GM18511 (cell line): ENCODE results near the gene SYNPR.
A peak's percentile ranks its signal among the peaks of the same experiment; 100 is the strongest.

Experiments
- ATAC-seq: cut with Tn5 transposase; IDR thresholded peaks from one replicate; pipeline ENCODE4 v1.9.1; 2021; ENCODE audit warnings: mild to moderate bottlenecking, moderate library complexity; ENCODE audit not compliant: unreplicated experiment

Gene SYNPR

DNA sequence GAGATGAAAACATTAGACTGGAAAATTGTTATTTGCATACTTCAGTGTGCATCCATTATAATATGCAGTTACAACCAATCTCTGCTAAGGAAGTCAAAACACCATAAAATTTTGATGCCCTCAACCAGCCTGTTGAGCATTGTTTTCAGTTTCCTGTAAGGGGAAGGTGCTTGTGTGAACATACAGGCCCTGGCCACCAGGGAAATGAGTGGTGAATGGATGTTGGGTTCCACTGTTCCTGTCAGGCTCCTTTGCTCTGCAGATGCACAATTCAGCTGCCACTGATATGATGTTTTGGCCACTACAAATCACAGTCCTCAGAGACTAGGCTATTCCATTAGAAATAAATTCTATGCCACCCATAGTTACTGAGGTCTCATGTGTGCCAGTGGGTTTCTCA, 184.6 kb downstream of the SYNPR start:
- ATAC-seq = no peak

GRCh38 chr3:63467392-63467791, 189.3 kb downstream of the SYNPR start:
- no peak for ATAC-seq

DNA sequence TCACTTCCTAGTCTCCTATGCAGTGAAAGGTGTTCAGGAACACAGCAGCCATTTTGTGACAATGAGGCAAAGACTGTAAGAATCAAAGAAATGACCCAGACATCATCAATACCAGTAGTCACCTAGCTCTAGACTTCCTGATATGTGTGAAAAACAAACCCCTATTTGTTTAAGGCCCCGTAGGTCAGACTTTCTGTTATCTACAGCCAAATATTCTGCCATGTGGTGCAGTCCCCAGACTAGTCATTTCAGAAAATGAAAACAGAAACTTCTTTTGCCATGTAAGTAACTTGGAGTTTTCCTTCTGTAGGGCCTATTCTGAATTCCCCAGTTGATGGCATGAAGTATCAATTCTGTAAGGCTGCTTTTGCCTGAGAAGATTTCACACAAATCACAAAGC, 192.6 kb downstream of the SYNPR start:
- peak; percentile 86 for ATAC-seq

GRCh38 chr3:63471781-63472180, 193.7 kb downstream of the SYNPR start:
- no peak for ATAC-seq

- no peak for ATAC-seq
Measured at GRCh38 chr3:63473641-63474166, 195.6 kb downstream of the SYNPR start.

DNA sequence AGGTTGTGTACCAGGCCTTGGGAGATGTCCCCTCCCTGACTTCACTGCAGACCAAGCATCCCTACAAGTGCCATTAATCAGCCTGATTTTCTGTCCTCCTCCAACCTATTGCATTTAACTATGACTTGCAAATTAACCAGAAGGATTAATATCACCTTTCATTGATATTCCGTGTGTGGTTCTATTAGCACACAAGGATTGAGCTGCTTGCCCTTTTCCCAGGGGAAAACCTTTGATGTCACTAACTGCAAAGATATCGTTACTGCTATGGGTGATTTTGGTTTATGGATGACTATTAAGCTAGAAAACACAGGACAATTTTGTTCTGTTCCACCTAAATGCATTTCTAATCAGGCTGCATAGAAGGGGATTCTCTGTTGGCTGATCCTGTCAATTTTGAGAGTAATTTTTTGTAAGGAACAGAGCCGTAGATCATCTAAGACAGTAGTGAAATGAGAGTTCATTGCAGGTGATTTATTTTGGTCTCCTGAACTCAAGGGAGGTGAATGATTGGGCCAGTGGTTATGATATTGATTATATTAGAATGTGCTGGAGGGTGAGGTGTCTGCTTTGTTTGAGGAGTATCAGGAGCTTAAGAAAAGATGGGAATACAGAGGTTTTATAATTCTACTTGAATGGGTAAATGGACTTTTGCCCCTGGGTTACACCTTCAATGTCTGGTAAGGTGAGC, 196.9 kb downstream of the SYNPR start:
- no peak for ATAC-seq

- no peak for ATAC-seq
Measured at GRCh38 chr3:63477494-63478129, 199.5 kb downstream of the SYNPR start.

GRCh38 chr3:63478990-63479660, 201.0 kb downstream of the SYNPR start:
- no peak for ATAC-seq

GRCh38 chr3:63479661-63480035, 201.5 kb downstream of the SYNPR start:
- ATAC-seq = no peak

DNA sequence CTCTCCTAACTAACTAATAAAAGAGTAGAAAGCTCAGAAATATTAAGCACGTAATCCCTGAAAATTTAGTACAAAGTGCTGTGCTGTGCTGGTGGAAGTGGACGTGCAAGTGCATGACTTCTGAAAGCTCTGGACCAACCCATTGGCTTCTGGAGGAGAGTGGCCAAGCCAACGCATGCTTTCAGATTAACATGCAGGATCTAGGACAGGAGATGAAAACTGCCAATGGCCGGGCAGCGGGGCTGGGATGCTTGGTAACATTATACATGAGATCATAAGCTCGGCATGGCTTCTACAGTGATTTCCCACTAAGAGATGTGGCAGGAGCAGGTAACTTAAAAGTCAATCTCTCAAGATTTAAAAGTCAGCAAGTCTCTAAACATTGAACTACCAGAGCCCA, 203.5 kb downstream of the SYNPR start:
- no peak for ATAC-seq

DNA sequence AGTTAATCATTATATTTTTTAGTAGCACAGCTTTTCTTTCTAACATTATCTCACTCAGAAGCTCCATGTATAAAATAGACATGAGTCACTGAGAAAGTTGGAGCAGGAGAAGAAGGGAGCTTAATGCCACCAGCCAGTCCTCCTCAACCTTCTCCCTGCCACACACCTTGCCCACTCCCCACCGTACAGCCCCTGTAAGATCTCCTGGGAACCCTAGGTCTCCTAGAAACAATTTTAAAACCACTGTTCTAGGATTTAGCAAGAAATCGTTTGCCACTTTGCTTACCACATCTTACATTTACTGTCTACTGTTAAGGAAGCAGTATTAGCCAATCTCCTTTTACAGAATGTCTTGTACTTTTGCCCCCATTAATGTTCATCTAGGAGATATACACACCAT, 204.2 kb downstream of the SYNPR start:
- ATAC-seq = no peak

GRCh38 chr3:63492464-63492863, 214.4 kb downstream of the SYNPR start:
- ATAC-seq = no peak

DNA sequence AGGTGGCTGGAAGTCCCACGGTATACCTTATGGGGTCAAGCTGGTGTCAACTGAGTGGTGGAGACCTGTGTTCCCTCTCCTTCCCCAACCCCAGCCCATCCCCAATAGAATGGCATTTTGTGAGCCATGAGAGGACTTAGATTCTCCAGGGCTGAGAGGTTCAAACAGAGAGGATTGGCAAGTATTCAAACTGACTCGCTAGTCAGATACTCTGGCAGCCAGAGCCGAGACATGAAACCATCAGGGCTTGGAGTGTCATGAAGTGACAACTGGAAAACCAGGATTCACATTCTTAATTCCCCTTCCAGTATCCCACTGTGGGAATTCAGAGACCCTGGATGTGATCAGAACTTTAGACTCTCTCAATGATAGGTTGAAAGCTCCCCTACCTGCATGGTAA, 215.0 kb downstream of the SYNPR start:
- no peak for ATAC-seq

- no peak for ATAC-seq
Measured at GRCh38 chr3:63494646-63495045, 216.5 kb downstream of the SYNPR start.

GRCh38 chr3:63497641-63498040, 219.5 kb downstream of the SYNPR start:
- ATAC-seq = no peak

- ATAC-seq = no peak
Measured at GRCh38 chr3:63500196-63500595, 222.1 kb downstream of the SYNPR start.

GRCh38 chr3:63508305-63508704, 230.2 kb downstream of the SYNPR start:
- no peak for ATAC-seq

DNA sequence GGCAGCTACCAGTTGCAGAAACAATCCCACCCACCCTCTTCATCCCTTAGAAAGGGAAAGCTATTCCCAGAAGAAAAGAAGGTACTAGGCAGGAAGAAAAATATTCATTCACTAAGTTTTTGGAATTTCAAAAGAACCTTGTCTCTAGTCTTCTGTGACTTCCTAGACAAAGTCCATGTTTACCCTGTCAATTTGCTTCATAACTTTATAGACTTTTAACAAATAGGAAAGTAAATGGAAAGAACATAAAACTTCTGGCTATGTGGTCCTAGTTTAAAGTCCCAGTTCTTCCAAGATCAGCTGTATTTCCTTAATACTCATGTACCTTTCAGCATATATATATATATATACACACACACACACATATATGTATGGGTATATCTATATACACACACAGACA, 230.7 kb downstream of the SYNPR start:
- no peak for ATAC-seq

- ATAC-seq = no peak
Measured at GRCh38 chr3:63513791-63514190, 235.7 kb downstream of the SYNPR start.

- ATAC-seq = no peak
Measured at GRCh38 chr3:63514678-63515077, 236.6 kb downstream of the SYNPR start.

- no peak for ATAC-seq
Measured at GRCh38 chr3:63519426-63519825, 241.3 kb downstream of the SYNPR start.

GRCh38 chr3:63521657-63522056, 243.5 kb downstream of the SYNPR start:
- no peak for ATAC-seq
